ENCODE measurements around the gene GJD4.

GJD4 gene

DNA sequence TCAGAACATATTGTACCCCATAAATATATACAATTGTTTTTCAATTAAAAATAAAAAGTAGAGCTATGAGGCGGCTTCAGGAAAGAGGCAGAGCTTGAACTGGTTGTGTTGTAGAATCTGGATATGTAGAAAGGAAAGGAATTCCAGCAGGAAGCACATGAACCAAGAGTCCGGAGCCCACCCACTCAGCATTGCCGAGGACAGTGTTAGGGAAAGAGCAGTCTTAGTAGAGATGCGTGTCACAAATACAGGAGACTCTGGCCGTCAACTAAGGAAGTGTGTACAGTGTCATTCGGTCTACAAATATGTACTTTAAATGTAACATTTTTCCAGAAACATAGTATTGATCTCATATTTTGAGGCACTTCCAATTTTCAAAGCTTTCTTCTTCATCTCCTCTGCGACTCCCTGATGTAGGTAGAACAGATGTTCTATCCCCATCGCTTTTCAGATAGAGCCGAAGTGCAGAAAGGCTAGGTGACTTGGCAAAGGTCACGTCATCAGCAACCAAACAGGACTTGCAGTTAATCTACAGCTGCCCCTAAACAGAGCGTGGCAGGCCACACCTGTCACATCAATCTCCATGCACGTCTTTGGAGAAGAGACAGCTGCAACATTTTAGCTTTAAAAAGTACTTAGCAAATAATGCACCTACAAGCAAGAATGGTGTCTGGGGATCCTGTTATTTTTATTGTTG is 25.3 kb upstream of the GJD4 start:
- no peak for DNase-seq

DNA sequence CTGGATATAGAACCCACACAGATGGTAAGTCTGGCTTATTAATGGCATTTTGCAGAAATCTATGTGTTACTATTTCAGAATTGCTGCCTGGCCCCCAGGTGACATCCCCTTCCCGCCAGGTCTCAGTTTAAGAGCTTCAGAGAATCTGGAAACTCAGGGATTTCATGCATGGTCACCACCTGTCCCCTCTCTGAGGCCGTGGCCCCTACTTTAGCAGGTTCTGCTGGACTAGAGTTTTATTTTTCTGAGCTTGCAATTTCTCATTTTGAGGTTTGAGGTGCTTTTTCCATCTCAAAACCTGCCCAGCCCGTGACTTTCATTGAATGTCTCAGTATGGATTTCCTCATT is 24.7 kb upstream of the GJD4 start:
- DNase-seq = no peak

DNA sequence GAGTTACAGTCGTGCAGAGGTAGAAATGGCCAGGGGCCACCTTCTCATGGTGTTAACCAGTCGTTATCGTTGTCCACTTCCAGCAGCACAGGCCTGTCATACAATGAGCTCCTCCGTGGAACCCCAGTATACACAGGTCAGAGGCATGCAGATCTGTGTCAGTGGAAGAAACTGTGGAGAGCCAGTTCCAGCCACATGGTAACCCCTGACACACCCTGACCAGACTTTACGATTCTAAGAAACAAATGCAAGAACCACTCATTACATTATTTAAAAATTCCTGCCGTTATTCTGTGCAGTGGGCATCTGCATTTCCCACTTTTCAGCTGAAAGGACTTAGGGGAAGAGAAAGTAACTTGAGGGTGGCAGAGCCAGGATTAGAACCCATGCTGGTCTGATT is 23.5 kb upstream of the GJD4 start:
- no peak for DNase-seq

DNA sequence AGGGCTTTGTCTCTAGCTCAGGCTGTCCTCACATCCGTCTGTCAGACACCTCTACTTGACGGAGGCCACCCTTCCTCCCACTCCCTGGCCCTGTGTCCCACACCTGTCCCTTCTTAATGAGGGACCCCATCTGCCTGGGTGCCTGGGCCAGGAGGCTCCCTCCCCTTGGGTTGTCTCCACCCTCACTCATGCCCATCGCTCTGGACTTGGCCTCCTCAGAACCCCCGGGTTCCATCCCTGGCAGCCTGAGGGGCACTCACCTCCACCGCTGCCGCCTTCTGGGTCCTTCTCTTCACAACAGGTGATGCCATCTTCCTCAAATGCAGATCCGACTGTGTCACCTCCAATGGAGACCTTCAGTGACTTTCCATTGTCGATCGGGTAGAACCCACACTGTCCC is 20.2 kb upstream of the GJD4 start:
- DNase-seq = no peak

DNA sequence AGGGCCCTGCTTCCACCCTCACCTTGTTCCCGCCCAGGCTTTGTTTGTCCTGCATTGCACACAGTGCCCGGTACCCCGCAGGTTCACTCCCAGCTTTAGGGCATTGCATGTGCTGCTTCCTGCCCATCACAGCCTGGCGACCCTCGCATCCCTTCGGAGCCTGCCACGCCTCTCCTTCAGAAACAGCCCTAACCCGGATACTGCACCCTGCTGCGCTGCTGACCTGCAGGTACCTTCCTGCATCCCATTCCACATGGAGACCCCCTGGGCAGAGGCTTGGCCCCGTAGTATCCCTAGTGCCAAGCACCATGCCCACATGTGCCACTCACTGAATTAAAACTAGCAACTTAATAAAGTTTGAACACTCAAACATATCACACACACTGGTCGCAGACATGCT is 19.8 kb upstream of the GJD4 start:
- DNase-seq = no peak

DNA sequence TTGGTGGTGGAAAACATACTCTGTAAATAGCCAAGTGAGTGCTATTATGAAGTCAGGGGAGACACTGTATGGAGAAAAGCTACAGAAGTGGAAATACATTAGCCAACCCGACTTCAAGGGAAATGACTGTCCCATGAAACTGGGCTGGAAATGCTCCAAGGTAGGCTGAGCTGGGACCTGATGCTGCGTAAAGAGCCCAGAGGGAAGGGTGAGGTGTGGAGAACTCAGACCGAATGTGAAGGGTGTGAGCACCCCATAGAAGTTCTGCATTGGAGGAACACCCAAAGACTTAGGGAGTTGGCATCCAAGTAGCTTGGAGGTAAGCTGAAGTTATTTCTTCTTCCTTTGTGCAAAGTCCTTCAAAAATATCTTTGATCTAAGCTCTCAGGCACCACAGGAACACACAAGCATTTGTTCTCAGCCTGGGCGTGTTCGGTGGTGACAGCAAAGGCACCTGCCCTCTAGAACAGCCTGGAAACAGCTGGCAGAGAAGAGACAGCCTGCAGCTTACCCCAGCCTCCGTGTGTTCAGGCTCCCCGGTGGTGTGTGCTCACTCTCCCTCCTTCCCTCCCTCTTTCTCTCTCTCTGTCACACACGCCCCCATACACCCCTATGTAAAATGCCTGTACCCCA is 19.1 kb upstream of the GJD4 start:
- DNase-seq = no peak

DNA sequence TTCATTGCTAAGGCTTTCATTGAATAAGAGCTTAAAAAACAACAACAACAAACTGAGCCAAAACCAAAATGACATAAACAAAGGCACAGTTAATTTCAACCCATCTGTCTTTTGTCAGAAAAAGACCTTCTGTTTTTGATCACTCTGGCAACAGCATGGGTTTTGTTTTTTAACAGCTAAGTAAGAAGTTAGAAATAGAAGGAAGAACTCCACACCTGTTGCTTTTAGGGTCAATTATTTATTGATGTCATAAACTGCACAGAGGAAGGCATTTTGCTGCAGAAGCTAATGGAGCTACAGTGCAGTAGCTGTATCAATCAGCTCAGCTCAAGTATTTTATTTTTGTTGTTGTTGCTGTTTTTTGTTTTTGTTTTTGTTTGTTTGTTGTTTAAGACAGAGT is 16.3 kb upstream of the GJD4 start:
- DNase-seq = no peak

DNA sequence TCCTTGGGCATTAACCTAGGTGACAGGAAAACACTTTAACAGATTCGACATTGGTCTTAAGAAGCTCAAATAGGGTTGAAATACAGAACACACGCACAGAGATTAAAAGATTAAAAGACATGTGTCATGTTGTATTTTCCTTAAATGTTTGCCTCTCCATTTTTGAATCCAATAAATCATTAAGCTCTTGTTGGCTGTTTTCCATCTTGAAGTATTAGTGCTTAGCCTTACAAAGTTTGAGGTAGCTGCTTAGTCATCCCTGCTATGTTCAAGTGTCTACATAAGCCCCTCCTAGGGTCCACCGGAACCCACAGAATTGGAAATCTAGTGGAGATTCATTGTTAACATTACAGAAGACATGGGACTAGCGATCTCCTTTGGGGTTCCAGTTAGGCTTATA is 12.7 kb upstream of the GJD4 start:
- DNase-seq = no peak

DNA sequence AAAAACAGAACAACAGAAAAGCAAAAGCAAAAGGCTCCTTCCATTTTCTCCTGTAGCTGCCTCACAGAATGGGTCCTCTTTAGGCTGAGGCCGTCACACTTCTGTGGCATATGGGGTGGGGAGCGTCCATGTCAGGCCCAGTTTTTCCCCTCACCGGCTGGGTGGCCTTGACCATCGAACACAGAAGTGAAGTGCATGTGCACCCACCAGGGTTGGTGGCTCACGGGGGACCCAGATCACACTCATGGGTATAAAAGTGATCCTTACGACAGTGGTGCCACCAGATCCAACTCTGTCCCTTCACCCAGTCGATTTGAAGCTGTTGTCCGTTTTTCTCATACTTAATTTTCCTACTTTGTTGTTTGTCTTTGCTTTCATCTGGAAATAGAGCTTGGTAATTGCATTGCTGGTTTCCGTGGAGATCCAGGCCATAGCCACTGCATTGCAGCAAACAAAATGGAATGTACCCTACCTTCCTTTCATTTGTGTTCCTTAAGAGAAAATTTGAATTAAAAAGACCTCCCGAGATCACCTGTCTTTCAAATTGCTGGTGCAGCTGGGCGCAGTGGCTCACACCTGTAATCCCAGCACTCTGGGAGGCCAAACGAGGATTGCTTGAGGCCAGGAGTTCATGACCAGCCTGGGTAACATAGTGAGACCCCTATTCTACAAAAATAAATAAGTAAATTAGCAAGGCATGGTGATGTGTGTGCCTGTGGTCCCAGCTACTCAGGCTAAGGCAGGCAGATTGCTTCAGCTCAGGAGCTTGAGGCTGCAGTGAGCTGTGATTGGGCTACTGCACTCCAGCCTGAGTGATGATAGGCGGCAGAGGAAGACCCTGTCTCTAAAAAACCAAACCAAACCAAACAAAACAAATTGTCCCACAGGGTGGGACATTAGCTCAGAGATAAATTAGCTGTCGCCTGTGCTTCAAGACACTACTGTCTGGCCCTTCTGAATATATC is 10.7 kb upstream of the GJD4 start:
- DNase-seq = no peak

DNA sequence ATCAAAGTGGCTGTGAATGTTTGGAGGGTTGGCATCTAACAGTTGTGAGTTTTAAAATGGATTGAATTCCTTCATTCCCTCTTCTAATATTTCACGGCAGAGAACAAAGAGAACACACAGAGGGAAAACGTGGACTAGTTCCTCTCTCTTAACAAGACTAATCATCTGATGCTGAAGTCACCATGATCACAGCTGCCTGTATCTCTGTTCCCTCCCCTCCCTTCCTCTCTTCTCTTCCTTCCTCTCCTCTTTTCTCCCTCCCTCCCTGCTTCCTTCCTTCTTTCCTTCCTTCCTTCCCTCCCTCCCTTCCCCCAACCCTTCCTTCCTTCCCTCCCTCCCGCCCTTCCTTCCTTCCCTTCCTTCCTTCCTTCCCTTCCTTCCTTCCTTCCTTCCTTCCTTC is 10.0 kb upstream of the GJD4 start:
- DNase-seq = no peak

DNA sequence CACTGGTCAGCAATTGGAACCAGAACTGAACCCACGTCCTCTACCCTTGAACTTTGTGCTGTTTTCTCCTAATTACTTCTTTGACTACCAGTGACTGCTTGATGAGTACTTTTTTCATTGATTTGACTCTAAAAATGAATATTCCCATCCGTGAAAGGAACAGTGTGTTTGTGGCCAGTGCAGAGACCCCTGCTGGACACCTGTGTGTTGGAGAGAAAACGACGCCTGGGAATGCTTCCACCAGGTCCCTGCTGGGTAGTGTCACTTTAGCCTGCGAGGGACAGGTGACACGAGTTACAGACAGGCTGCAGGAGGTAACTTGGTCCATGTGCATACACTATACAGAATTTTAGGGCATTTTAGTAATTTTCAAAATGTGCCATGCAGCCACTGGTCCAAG is 6.8 kb upstream of the GJD4 start:
- peak in 2 of 4 experiments; percentile 13 to 26 for DNase-seq

DNA sequence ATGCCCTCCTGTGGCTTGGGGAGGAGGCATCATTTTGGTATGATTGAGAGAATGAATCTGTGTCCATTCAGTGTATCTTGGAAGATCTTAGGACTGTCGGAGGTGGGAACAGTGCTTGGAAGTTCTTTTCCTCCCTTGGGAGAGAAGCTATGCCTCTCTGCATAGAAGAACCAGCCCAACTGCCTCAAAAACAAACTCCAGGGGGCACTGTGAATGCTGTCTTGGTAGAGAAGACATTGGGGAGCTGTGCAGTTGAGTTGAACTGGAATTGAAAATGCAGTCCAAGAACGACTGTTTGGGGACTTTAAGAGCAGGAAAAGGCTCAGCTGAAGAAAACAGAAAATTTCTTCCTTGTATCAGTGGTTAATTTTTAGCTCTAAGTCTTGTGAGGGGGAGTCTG is 4.9 kb upstream of the GJD4 start:
- no peak for DNase-seq

DNA sequence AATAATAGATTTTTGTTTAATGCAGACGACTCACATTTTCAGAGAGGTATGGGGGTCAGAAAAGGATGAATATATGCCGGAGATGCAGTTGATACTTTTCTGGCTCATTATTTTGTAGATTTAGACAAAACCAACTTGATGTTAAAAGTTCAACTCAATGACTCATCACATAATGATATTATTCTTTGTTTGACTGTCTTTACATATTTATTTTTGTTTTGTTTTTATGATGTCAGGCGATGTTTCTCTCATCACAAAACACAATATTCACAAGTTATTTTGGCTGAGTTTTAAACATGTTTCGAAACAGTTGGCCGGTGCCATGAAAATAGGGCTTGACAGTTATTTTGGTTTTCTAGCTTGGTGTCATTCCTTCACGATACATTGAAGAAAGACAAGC is 1.3 kb downstream of the GJD4 start:
- no peak for DNase-seq

DNA sequence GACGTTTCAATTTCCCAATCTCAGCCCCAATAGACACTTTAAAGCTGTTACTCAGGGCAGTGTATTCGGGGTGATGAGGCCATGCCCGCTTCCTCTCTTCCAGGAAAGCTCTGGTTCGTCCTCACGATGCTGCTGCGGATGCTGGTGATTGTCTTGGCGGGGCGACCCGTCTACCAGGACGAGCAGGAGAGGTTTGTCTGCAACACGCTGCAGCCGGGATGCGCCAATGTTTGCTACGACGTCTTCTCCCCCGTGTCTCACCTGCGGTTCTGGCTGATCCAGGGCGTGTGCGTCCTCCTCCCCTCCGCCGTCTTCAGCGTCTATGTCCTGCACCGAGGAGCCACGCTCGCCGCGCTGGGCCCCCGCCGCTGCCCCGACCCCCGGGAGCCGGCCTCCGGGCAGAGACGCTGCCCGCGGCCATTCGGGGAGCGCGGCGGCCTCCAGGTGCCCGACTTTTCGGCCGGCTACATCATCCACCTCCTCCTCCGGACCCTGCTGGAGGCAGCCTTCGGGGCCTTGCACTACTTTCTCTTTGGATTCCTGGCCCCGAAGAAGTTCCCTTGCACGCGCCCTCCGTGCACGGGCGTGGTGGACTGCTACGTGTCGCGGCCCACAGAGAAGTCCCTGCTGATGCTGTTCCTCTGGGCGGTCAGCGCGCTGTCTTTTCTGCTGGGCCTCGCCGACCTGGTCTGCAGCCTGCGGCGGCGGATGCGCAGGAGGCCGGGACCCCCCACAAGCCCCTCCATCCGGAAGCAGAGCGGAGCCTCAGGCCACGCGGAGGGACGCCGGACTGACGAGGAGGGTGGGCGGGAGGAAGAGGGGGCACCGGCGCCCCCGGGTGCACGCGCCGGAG is 2.6 kb downstream of the GJD4 start:
- peak in 3 of 4 experiments; percentile 4 to 24 (median 19) for DNase-seq

DNA sequence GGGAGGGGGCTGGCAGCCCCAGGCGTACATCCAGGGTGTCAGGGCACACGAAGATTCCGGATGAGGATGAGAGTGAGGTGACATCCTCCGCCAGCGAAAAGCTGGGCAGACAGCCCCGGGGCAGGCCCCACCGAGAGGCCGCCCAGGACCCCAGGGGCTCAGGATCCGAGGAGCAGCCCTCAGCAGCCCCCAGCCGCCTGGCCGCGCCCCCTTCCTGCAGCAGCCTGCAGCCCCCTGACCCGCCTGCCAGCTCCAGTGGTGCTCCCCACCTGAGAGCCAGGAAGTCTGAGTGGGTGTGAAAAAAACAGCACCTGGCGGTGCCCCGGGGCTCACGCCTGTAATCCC is 3.2 kb downstream of the GJD4 start:
- DNase-seq = no peak

DNA sequence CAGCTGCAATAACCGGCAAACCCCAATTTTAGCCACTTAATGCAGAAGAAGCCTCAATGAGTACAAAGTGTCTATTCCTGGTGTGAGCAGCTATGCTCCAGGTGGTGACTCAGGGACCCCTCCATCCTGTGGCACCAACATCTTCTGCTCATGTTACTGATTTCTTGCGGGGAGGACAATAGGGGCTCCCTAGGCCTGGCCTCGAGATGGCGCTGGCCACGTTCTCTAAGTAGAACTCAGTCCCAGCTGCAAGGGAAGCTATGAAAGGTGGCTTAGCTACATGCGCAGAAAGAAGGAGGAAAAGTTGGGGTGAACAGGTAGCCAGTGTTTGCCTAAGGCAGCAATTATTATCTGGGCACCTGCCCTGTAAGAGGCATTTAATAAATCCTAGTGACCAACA is 6.6 kb downstream of the GJD4 start:
- DNase-seq = no peak

DNA sequence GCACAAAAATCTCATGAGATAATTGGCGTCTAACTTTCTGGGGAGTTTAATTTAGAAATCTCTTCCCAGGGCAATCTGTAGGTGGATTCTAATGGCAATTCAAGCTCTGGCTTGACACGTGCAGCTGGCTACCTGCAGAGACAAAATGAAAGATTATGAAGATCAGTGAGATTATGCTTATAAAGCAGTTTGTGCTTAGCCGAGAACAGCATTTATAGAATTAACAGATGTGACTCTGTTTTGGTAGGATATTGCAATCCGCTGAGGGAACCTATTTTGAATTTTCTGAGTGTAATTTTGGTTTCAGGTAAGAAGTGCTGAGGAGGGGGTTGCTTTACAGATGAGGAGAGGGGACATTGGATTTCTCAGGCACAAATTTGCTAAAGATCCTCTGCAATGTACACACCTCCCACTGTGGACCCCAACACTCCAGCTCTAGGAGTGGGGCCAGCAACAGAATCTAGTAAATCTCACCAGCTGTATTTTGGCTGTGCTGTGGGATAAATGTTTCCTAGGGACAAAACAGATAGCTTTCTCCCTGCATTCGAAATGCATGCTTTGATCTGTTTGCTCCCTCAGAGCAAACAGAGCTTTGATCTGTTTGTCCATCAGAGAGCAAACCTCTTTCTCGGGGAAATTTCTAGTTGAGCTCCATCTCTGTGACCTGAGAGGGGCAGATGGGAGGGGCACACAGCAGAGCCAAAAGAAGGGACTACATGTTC is 7.4 kb downstream of the GJD4 start:
- DNase-seq = no peak

DNA sequence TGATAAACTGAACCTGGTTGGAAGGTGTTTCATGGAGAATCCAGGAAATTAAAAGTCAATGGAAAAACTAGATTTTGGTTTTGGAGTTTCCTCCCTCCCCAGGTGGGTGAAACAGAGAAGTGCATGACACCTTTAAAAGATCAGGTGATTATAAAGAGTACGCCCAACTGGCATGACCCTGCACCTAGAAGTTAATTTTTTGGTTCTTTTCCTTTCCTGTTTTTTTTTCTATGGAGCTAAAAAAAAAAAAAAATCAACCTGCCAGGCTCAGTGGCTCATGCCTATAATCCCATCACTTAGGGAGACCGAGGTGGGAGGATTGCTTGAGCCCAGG is 7.9 kb downstream of the GJD4 start:
- DNase-seq = no peak

DNA sequence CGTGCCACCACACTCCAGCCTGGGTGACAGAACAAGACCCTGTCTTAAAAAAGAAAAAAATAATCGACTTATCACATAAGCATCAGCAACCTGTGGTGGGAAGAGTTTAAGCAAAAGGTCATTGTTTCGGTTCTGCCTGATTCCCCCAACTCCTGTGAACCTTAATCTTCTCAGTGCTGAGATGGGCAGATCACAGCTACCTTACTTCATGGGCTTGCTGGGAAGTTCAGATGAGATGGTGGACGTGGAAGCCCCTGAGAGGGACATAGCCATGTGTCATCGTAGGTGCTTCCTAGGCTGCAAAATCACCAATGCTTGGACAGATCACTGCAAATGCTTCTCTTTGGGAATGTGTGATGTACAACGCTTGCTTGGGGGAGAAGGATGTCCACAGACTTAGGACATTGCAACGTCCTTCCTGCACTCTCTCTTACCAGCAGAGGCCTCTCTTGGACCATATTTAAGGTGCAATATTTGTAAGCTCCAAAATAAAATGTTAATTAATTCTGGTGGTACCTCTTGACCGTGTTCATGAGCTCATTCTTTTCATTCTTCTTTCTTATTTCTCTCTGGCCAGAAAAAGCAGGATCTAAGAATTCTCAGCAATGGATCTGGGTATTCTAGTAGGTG is 8.6 kb downstream of the GJD4 start:
- no peak for DNase-seq

DNA sequence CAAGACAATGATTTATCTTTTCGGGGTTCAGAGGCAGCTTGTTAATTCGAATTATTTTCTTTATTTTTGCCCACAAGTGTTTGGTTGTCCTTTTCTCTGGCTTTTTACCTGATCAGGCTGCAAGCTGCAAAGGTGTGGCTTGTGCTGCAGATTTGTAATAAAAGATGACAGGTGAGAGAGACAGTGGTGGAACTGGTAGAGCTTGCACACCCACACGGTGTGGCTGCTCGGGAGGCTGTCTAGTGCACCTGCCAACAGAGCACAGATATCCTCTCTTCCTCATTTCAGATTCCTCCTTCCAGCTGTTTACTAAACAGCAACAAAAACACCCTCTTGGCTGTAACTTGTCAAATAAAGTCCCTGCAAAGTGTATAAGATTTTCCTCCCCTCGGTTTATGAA is 9.2 kb downstream of the GJD4 start:
- DNase-seq = no peak

DNA sequence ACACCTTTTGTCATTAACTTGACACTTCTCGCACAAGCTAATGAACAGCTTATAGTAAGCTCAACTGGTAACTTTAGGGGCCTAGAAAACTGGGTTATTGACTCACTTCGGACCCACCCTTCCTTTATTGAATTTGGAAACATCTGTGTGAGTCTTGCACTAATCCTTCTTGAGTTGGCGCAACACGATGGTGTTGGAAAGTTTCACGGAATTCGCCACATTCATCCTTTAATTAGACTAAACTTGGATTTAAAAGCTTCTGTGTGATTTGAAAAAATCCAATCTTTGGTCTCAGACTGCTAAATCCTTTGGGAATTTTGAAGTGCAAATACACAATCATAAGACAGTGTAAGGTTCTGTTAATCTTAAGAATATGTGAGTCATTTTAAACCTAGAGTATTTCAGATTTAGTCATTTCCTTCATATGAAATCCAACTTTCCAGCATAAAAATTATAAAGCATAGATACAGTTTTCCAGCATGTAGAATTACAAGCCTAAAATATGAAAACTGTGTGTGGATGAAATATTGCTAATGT is 21.9 kb downstream of the GJD4 start:
- DNase-seq = no peak

DNA sequence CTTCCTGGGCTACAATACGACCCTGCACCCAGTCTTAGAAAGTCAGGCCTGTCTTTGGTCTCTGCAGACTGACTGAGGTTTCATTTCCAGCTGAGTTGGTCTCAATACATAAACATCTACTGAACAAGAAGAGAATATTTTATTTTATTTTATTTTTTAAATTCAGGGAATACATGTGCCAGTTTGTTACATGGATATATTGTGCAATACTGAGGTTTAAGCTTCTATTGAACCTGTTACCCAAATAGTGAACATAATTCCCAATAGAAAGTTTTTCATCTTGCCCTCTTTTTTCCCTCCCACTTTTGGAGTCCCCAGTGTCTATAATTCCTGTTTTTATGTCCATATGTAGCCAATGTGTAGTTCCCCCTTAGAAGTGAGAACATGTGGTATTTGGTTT is 26.3 kb downstream of the GJD4 start:
- no peak for DNase-seq
